K562 (cell line): Measurements from ENCODE around the gene S100A8. TPM values are rescaled to one million over a fixed set of nuclear protein-coding genes. Genes with fewer than 3 reads are reported as not detected.

Experiments used
- ATAC-seq: fragments of 200-7000 bp; cut with Tn5 transposase; 3 replicates; pipeline ENCODE4 v1.9.1; 2020; ENCODE audit warnings: moderate library complexity
- BruUV-seq: library from RNA; stranded (reverse); fragments of 400-500 nt; replicated peaks from 2 replicates; lab custom pipeline; 2021; lab: Mats Ljungman, UMichigan
- CTCF ChIA-PET: fragments of 300-600 bp; formaldehyde crosslinking; extraction: SDS; loops from one replicate; lab custom pipeline; 2021; ENCODE audit warnings: low intra/inter-chr PET ratio; lab: Yijun Ruan, JAX
- POLR2A ChIA-PET: fragments of 300-600, 350-650 bp; sonication (Branson Sonifier 250); formaldehyde crosslinking; extraction: SDS; loops from one replicate; lab custom pipeline; 2021; ENCODE audit warnings: antibody characterized with exemption, inconsistent platforms; lab: Yijun Ruan, JAX
- DNase-seq, 4 experiments: peaks; one replicate each; pipeline versions ENCODE4 v3.0.0 to v3.0.0-alpha.2; 2011 to 2018; ENCODE audit warnings: low spot score in 3 of 4, mixed read lengths in 3 of 4; ENCODE audit errors: extremely low read depth in 1 of 4
- FAIRE-seq: peaks from 2 replicates; lab custom pipeline; 2011; peaks lifted over from hg19 to GRCh38; lab: Jason Lieb, UNC
- H2AFZ ChIP-seq: 2 replicates; pipeline ENCODE4 v1.6.0; 2011; ENCODE audit warnings: low read depth, low read length, control low read depth, inconsistent platforms
- H3K27ac ChIP-seq: fragments of 200-600 bp; 3 replicates; pipeline ENCODE4 v1.8.0; 2011; ENCODE audit warnings: low read depth, mild to moderate bottlenecking, control low read depth, inconsistent platforms, low read length, moderate library complexity, mixed read lengths; ENCODE audit errors: extremely low read depth
- H3K27me3 ChIP-seq, 2 experiments: fragments of 300-600 bp in 1 of 2; 2 replicates in 1 of 2; 3 replicates in 1 of 2; pipeline versions ENCODE4 v1.6.0 to v1.8.0; 2011; ENCODE audit warnings: inconsistent platforms in 2 of 2, low read length in 2 of 2, mild to moderate bottlenecking in 1 of 2, mixed read lengths in 1 of 2, moderate library complexity in 1 of 2; ENCODE audit not compliant: control insufficient read depth in 2 of 2, insufficient read depth in 2 of 2
- H3K36me3 ChIP-seq: fragments of 300-600 bp; 3 replicates; pipeline ENCODE4 v1.8.0; 2011; ENCODE audit warnings: mild to moderate bottlenecking, low read length, inconsistent platforms; ENCODE audit not compliant: control insufficient read depth, insufficient read depth
- H3K4me1 ChIP-seq, 2 experiments: fragments of 200-600 bp in 1 of 2; replicated peaks in 1 of 2; 2 replicates in 1 of 2; 3 replicates in 1 of 2; pipeline versions ENCODE4 v1.5.1 to v1.8.0; 2011; ENCODE audit warnings: inconsistent platforms in 2 of 2, low read length in 2 of 2, mild to moderate bottlenecking in 1 of 2, mixed read lengths in 1 of 2, moderate library complexity in 1 of 2; ENCODE audit not compliant: control insufficient read depth in 2 of 2, insufficient read depth in 2 of 2
- H3K4me2 ChIP-seq: 2 replicates; pipeline ENCODE4 v1.6.1; 2011; ENCODE audit warnings: low read length, control low read depth, inconsistent platforms, mixed read lengths; ENCODE audit not compliant: insufficient read depth
- H3K4me3 ChIP-seq: fragments of 200-600 bp; sonication (generic), shearing (Covaris generic); 2 replicates; pipeline ENCODE4 v1.5.1; 2016; ENCODE audit warnings: control low read depth, inconsistent platforms
- H3K79me2 ChIP-seq: fragments of 200-600 bp; 3 replicates; pipeline ENCODE4 v1.8.0; 2011; ENCODE audit warnings: low read length, inconsistent platforms; ENCODE audit not compliant: control insufficient read depth, insufficient read depth
- H3K9ac ChIP-seq, 2 experiments: 2 replicates each; pipeline versions ENCODE4 v1.6.0 to v1.6.1; 2011; ENCODE audit warnings: low read depth in 2 of 2, low read length in 2 of 2, control low read depth in 1 of 2, inconsistent platforms in 1 of 2, mild to moderate bottlenecking in 1 of 2, mixed read lengths in 1 of 2; ENCODE audit not compliant: insufficient read depth in 1 of 2
- H3K9me1 ChIP-seq: one replicate; pipeline ENCODE4 v1.6.0; 2011; ENCODE audit warnings: inconsistent platforms, mild to moderate bottlenecking, low read length, moderate library complexity; ENCODE audit not compliant: control insufficient read depth, insufficient read depth
- H3K9me3 ChIP-seq: replicated peaks from 2 replicates; pipeline ENCODE4 v1.5.1; 2011; ENCODE audit warnings: low read depth, low read length, inconsistent platforms; ENCODE audit not compliant: control insufficient read depth, insufficient read depth
- H4K20me1 ChIP-seq: replicated peaks from 2 replicates; pipeline ENCODE4 v1.6.1; 2011; ENCODE audit warnings: low read length, inconsistent platforms, mixed read lengths; ENCODE audit not compliant: control insufficient read depth, insufficient read depth
- ETV1 ChIP-seq: fragments of 450-650 bp; conservative IDR thresholded peaks from 2 replicates; pipeline ENCODE4 v1.6.1; 2016; ENCODE audit warnings: missing genetic modification characterization, control low read depth, low read depth, missing compliant biosample characterization
- GTF2F1 ChIP-seq: IDR thresholded peaks from 2 replicates; pipeline ENCODE4 v1.6.1; 2011; ENCODE audit warnings: low read depth, low read length, improper control_type of control experiment
- HNRNPK ChIP-seq: fragments of 200-400 bp; formaldehyde crosslinking; IDR thresholded peaks from one replicate; pipeline ENCODE4 v1.6.1; 2018; ENCODE audit warnings: mild to moderate bottlenecking, low read depth, low read length; ENCODE audit not compliant: poor library complexity, severe bottlenecking
- PCBP1 ChIP-seq: fragments of 200-400 bp; formaldehyde crosslinking; IDR thresholded peaks from 2 replicates; pipeline ENCODE4 v1.6.1; 2018; ENCODE audit warnings: mild to moderate bottlenecking, low read depth, low read length; ENCODE audit not compliant: poor library complexity, severe bottlenecking
- PCBP2 ChIP-seq: fragments of 200-400 bp; formaldehyde crosslinking; IDR thresholded peaks from 2 replicates; pipeline ENCODE4 v1.6.1; 2018; ENCODE audit warnings: low read length, low read depth, mild to moderate bottlenecking, moderate library complexity; ENCODE audit not compliant: poor library complexity, severe bottlenecking
- PREB ChIP-seq: sonication (generic); formaldehyde crosslinking; IDR thresholded peaks from 2 replicates; pipeline ENCODE4 v1.8.1; 2023; ENCODE audit warnings: mild to moderate bottlenecking, missing genetic modification reagents
- RERE ChIP-seq: sonication (generic); formaldehyde crosslinking; IDR thresholded peaks from 2 replicates; pipeline ENCODE4 v1.8.0; 2023; ENCODE audit warnings: missing genetic modification reagents, mild to moderate bottlenecking, borderline replicate concordance
- SPI1 ChIP-seq: IDR thresholded peaks from 2 replicates; pipeline ENCODE4 v1.6.1; 2011; ENCODE audit warnings: low read depth, low read length, control low read depth, borderline replicate concordance
- ZNF282 ChIP-seq: sonication (generic); formaldehyde crosslinking; IDR thresholded peaks from 2 replicates; pipeline ENCODE4 v1.8.1; 2023; ENCODE audit warnings: missing genetic modification reagents
- ZNF740 ChIP-seq, 3 experiments: fragments of 200-800 bp in 1 of 3; sonication (Bioruptor generic) in 1 of 3; sonication (generic) in 1 of 3; formaldehyde crosslinking in 1 of 3; IDR thresholded peaks; 2 replicates each; pipeline versions ENCODE4 v1.6.1 to v1.8.0; 2016 to 2022; ENCODE audit warnings: mild to moderate bottlenecking in 2 of 3, missing compliant biosample characterization in 2 of 3, missing genetic modification characterization in 2 of 3, missing genetic modification reagents in 1 of 3
- WGBS: fragments of 100-300 bp; shearing (Covaris generic); methylation state at CpG from one replicate; pipeline ENCODE4 v1.1.6; 2016; ENCODE audit warnings: low coverage, mixed read lengths; ENCODE audit not compliant: insufficient coverage; ENCODE audit errors: missing lambda C conversion rate; 5-methylcytosine and 5-hydroxymethylcytosine counted together
- in situ Hi-C: fragments of 300-500 bp; cut with MboI; formaldehyde crosslinking; loops from 4 replicates; pipeline ENCODE4 v1.15.0; 2018; ENCODE audit warnings: inconsistent platforms, mixed read lengths
- intact Hi-C: fragments of 100-400 bp; cut with micrococcal nuclease; formaldehyde crosslinking; loops from 2 replicates; pipeline ENCODE4 v1.14.2; 2022
- polyA plus RNA-seq, 8 experiments: library from polyadenylated mRNA; depleted of rRNA in 4 of 8; stranded (reverse) in 5 of 8; unstranded in 3 of 8; fragments of >200 nt; fragmentation: Nextera tagmentation in 2 of 8; fragmentation: Illumina TruSeq in 1 of 8; extraction: Ambion mirVana in 2 of 8; extraction: Trizol in 1 of 8; gene quantifications; 2 replicates each; pipeline versions ENCODE4 v1.2.1 to v1.2.3, GENCODE V29; 2011 to 2014; ENCODE audit warnings: inconsistent platforms in 1 of 8, missing spikeins in 1 of 8
- total RNA-seq, 7 experiments: library from RNA; depleted of rRNA in 6 of 7; stranded (reverse); fragments of >200 nt in 6 of 7; fragmentation: Illumina TruSeq in 2 of 7; extraction: Trizol in 2 of 7; gene quantifications; 2 replicates each; pipeline versions ENCODE4 v1.2.1 to v1.2.3, GENCODE V29; 2011 to 2021; ENCODE audit warnings: low replicate concordance in 1 of 7

Gene S100A8
- total and polyA plus RNA-seq, 9 of the 15 experiments (the other 6 are each of a cell fraction or from before 2014, with no cell fraction given) = 0.15 to 0.60 TPM; not detected in 7

GRCh38 chr1:153430166-153430553 lies 39.3 kb upstream of the S100A8 start:
- Histone ChIP-seq H3K79me2 (no peaks in the 10 kb centered on the region), H3K27me3 (peaks cover 0 to 6% of the 10 kb centered on the region in 2 experiments; a peak in 3 of 5 replicates)
- FAIRE-seq = no peak

More at GRCh38 chr1:153430166-153430553, 39.3 kb upstream of the S100A8 start:
- no peak overlapping the region for H2AFZ ChIP-seq
- TF ChIP-seq RERE (CRISPR knock-in tag) = no peak
- no peak for TF ChIP-seq ZNF740 (CRISPR knock-in tag; IDR thresholded peaks at IDR 0.05)
- TF ChIP-seq ZNF740 (tag; IDR thresholded peaks at IDR 0.05) = no peak
- no peak for TF ChIP-seq PCBP1
- no peak for TF ChIP-seq ZNF282 (CRISPR knock-in tag)
- TF ChIP-seq ETV1 (tag) = no peak
- TF ChIP-seq GTF2F1 = no peak
- TF ChIP-seq PREB (CRISPR knock-in tag) = no peak
- no peak for TF ChIP-seq SPI1
- TF ChIP-seq PCBP2 = no peak
- TF ChIP-seq HNRNPK = no peak
- ATAC-seq (no peak), DNase-seq (no peak)
- no peak overlapping the region for H3K27ac ChIP-seq
- POLR2A ChIA-PET = interaction anchor here (0.6 to 1.1 kb wide), 2 partner anchors 87 to 1120 kb away, joined by 3 read pairs; no protein-coding TSS in a partner anchor
- in situ Hi-C loops = no loop called here
- intact Hi-C loops = no loop called here
- H4K20me1 ChIP-seq = peaks cover 8% of the 10 kb centered on the region
- no peak overlapping the region for H3K4me2 ChIP-seq
- peaks cover 10% of the 10 kb centered on the region for H3K9me1 ChIP-seq
- no peak overlapping the region for H3K4me3 ChIP-seq
- peak overlapping the region in 1 of 2 experiments; percentile 2; a peak in 1 of 4 replicates for H3K9ac ChIP-seq
- H3K36me3 ChIP-seq = no peaks in the 10 kb centered on the region
- CTCF ChIA-PET = no interaction called here
- no TSS peak for BruUV-seq
- H3K9me3 ChIP-seq = no peaks in the 10 kb centered on the region
- WGBS = 49% methylated on average over 2 of the region's 2 CpGs
- peaks cover 40 to 44% of the 10 kb centered on the region in 2 experiments for H3K4me1 ChIP-seq
